Ishikawa (cell line): ENCODE data around the gene RASL10B.
A peak's percentile ranks its signal among the peaks of the same experiment; 100 is the strongest.

ENCODE experiments used
- CEBPB ChIP-seq: IDR thresholded peaks from 2 replicates; pipeline ENCODE4 v1.6.1; 2012
- CREB1 ChIP-seq: IDR thresholded peaks from 2 replicates; pipeline ENCODE4 v1.6.1; 2012; ENCODE audit warnings: low read depth
- EGR1 ChIP-seq: IDR thresholded peaks from 2 replicates; pipeline ENCODE4 v1.6.1; 2012
- EP300 ChIP-seq: IDR thresholded peaks from 2 replicates; pipeline ENCODE4 v1.6.1; 2012; ENCODE audit warnings: borderline replicate concordance
- FOXM1 ChIP-seq: IDR thresholded peaks from 2 replicates; pipeline ENCODE4 v1.6.1; 2012; ENCODE audit warnings: low read depth, borderline replicate concordance
- MAX ChIP-seq: IDR thresholded peaks from 2 replicates; pipeline ENCODE4 v1.6.1; 2012
- NFIC ChIP-seq: IDR thresholded peaks from 2 replicates; pipeline ENCODE4 v1.6.1; 2012
- RAD21 ChIP-seq: IDR thresholded peaks from 2 replicates; pipeline ENCODE4 v1.6.1; 2012; ENCODE audit warnings: low read depth
- REST ChIP-seq: IDR thresholded peaks from 2 replicates; pipeline ENCODE4 v1.6.1; 2012; ENCODE audit warnings: low read depth, mild to moderate bottlenecking
- TAF1 ChIP-seq: IDR thresholded peaks from 2 replicates; pipeline ENCODE4 v1.6.1; 2012; ENCODE audit warnings: low read depth, mild to moderate bottlenecking
- TCF12 ChIP-seq: IDR thresholded peaks from 2 replicates; pipeline ENCODE4 v1.6.1; 2012; ENCODE audit warnings: low read depth
- TEAD4 ChIP-seq: IDR thresholded peaks from 2 replicates; pipeline ENCODE4 v1.6.1; 2012
- USF1 ChIP-seq: IDR thresholded peaks from 2 replicates; pipeline ENCODE4 v1.6.1; 2012
- YY1 ChIP-seq: IDR thresholded peaks from 2 replicates; pipeline ENCODE4 v1.6.1; 2012; ENCODE audit warnings: low read depth
- ZBTB7A ChIP-seq: IDR thresholded peaks from 2 replicates; pipeline ENCODE4 v1.6.1; 2012; ENCODE audit warnings: low read depth

The RASL10B gene

GRCh38 chr17:35742896-35743477 is 11.5 kb downstream of the RASL10B start:
- TF ChIP-seq YY1 (no peak), FOXM1 (no peak), USF1 (no peak), CEBPB (no peak)

- TF ChIP-seq CEBPB (no peak), REST (peak; percentile 97), FOXM1 (no peak), RAD21 (no peak), TCF12 (no peak), EGR1 (no peak)
Measured at GRCh38 chr17:35743626-35744328, 12.3 kb downstream of the RASL10B start.

GRCh38 chr17:35744830-35745229 is 13.4 kb downstream of the RASL10B start:
- TF ChIP-seq EP300, result no peak
- no peak for TF ChIP-seq MAX
- TF ChIP-seq CREB1, result no peak
- no peak for TF ChIP-seq EGR1
- TF ChIP-seq TAF1, result no peak
- no peak for TF ChIP-seq TEAD4
- no peak for TF ChIP-seq TCF12
- no peak for TF ChIP-seq RAD21
- no peak for TF ChIP-seq NFIC
- no peak for TF ChIP-seq USF1
- TF ChIP-seq CEBPB, result no peak
- no peak for TF ChIP-seq ZBTB7A
- no peak for TF ChIP-seq YY1
- TF ChIP-seq REST, result no peak; the same call in 1 of the 2 replicates
- TF ChIP-seq FOXM1, result no peak

- no peak for TF ChIP-seq REST
- TF ChIP-seq EGR1, result no peak
- TF ChIP-seq CREB1, result no peak
- TF ChIP-seq FOXM1, result no peak
- no peak for TF ChIP-seq EP300
- no peak for TF ChIP-seq NFIC
- no peak for TF ChIP-seq USF1
- TF ChIP-seq TEAD4, result no peak
- TF ChIP-seq RAD21, result no peak
- no peak for TF ChIP-seq YY1
- no peak for TF ChIP-seq CEBPB
- TF ChIP-seq TAF1, result no peak
- TF ChIP-seq TCF12, result no peak
Measured at GRCh38 chr17:35745246-35745645, 13.8 kb downstream of the RASL10B start.
